Endothelial cell of umbilical vein (primary cell): ENCODE measurements around the gene YARS2. TPM values are rescaled to one million over a fixed set of nuclear protein-coding genes. Genes with fewer than 3 reads are reported as not detected.

Experiments
- BruUV-seq: library from RNA; stranded (reverse); fragments of 400-500 nt; replicated peaks from 2 replicates; lab custom pipeline; 2021; lab: Mats Ljungman, UMichigan
- CTCF ChIA-PET: fragments of 300-600, 350-600 bp; sonication (Branson Sonifier 250); formaldehyde crosslinking; loops from one replicate; lab custom pipeline; 2021; ENCODE audit warnings: antibody characterized with exemption, inconsistent platforms; lab: Charles Lee
- POLR2A ChIA-PET: fragments of 300-600, 350-600 bp; sonication (Branson Sonifier 250); formaldehyde crosslinking; loops from one replicate; lab custom pipeline; 2021; ENCODE audit warnings: antibody characterized with exemption, inconsistent platforms; lab: Charles Lee
- DNase-seq: peaks from one replicate; pipeline ENCODE4 v3.0.0-alpha.2; 2011; ENCODE audit warnings: low read depth, low spot score
- FAIRE-seq: peaks from 2 replicates; lab custom pipeline; 2011; peaks lifted over from hg19 to GRCh38; lab: Jason Lieb, UNC
- H2AFZ ChIP-seq: 2 replicates; pipeline ENCODE4 v1.6.0; 2012; ENCODE audit warnings: low read depth, low read length, control low read depth, inconsistent platforms
- H3K27ac ChIP-seq: 2 replicates; pipeline ENCODE4 v1.5.1; 2011; ENCODE audit warnings: low read depth, mild to moderate bottlenecking, control low read depth, low read length, moderate library complexity; ENCODE audit not compliant: insufficient read depth
- H3K27me3 ChIP-seq, 2 experiments: 2 replicates each; pipeline versions ENCODE4 v1.6.0 to v1.6.1; 2011; ENCODE audit warnings: low read length in 2 of 2, mixed read lengths in 1 of 2; ENCODE audit not compliant: control insufficient read depth in 2 of 2, insufficient read depth in 2 of 2
- H3K36me3 ChIP-seq, 2 experiments: 2 replicates in 1 of 2; 3 replicates in 1 of 2; pipeline ENCODE4 v1.5.1; 2011; ENCODE audit warnings: low read length in 2 of 2, mild to moderate bottlenecking in 1 of 2, moderate library complexity in 1 of 2; ENCODE audit not compliant: control insufficient read depth in 2 of 2, insufficient read depth in 2 of 2; ENCODE audit errors: extremely low read depth in 1 of 2
- H3K4me1 ChIP-seq: 3 replicates; pipeline ENCODE4 v1.5.1; 2011; ENCODE audit warnings: mild to moderate bottlenecking, low read length; ENCODE audit not compliant: control insufficient read depth, insufficient read depth; ENCODE audit errors: extremely low read depth
- H3K4me2 ChIP-seq: 2 replicates; pipeline ENCODE4 v1.6.1; 2011; ENCODE audit warnings: low read length, control low read depth, mixed read lengths; ENCODE audit not compliant: insufficient read depth
- H3K4me3 ChIP-seq, 3 experiments: fragments of 200-600 bp in 1 of 3; sonication (generic), shearing (Covaris generic) in 1 of 3; replicated peaks in 1 of 3; 2 replicates each; pipeline ENCODE4 v1.5.1; 2011 to 2016; ENCODE audit warnings: control low read depth in 3 of 3, low read length in 3 of 3, mild to moderate bottlenecking in 2 of 3, inconsistent platforms in 1 of 3, low read depth in 1 of 3, moderate library complexity in 1 of 3; ENCODE audit not compliant: insufficient read depth in 1 of 3
- H3K79me2 ChIP-seq: 2 replicates; pipeline ENCODE4 v1.6.0; 2012; ENCODE audit warnings: low read length, inconsistent platforms; ENCODE audit not compliant: control insufficient read depth, insufficient read depth
- H3K9ac ChIP-seq: replicated peaks from 2 replicates; pipeline ENCODE3; 2011; ENCODE audit warnings: low read length, control low read depth; ENCODE audit not compliant: insufficient read depth; ENCODE audit errors: extremely low read depth
- H3K9me1 ChIP-seq: replicated peaks from 3 replicates; pipeline ENCODE4 v1.6.0; 2011; ENCODE audit warnings: mild to moderate bottlenecking, low read length; ENCODE audit not compliant: control insufficient read depth, insufficient read depth; ENCODE audit errors: extremely low read depth
- H3K9me3 ChIP-seq: replicated peaks from 2 replicates; pipeline ENCODE4 v1.5.1; 2012; ENCODE audit warnings: low read length, inconsistent platforms; ENCODE audit not compliant: control insufficient read depth, insufficient read depth
- H4K20me1 ChIP-seq: replicated peaks from 2 replicates; pipeline ENCODE3; 2011; ENCODE audit warnings: mild to moderate bottlenecking, low read length; ENCODE audit not compliant: control insufficient read depth, insufficient read depth; ENCODE audit errors: extremely low read depth
- EZH2 ChIP-seq: IDR thresholded peaks from 2 replicates; pipeline ENCODE4 v1.6.1; 2012; ENCODE audit warnings: borderline replicate concordance, low read depth, mild to moderate bottlenecking, moderate library complexity, low read length, inconsistent platforms; ENCODE audit not compliant: severe bottlenecking
- FOS ChIP-seq: IDR thresholded peaks from 2 replicates; pipeline ENCODE4 v1.6.1; 2011; ENCODE audit warnings: mild to moderate bottlenecking, low read length, moderate library complexity, borderline replicate concordance; ENCODE audit not compliant: insufficient read depth
- GATA2 ChIP-seq: IDR thresholded peaks from 2 replicates; pipeline ENCODE4 v1.7.0; 2011; ENCODE audit warnings: low read depth, mild to moderate bottlenecking, moderate library complexity, mixed read lengths, low read length; ENCODE audit not compliant: insufficient read length, insufficient read depth
- JUN ChIP-seq: IDR thresholded peaks from 2 replicates; pipeline ENCODE4 v1.6.1; 2011; ENCODE audit warnings: borderline replicate concordance, low read depth; ENCODE audit not compliant: insufficient read length, insufficient read depth
- MYC ChIP-seq: IDR thresholded peaks from one replicate; pipeline ENCODE4 v1.6.1; 2011; ENCODE audit warnings: mild to moderate bottlenecking, low read depth, low read length
- POLR2A ChIP-seq: IDR thresholded peaks from 2 replicates; pipeline ENCODE4 v1.6.1; 2012; ENCODE audit warnings: low read depth, mild to moderate bottlenecking, control low read depth, low read length
- POLR2AphosphoS5 ChIP-seq: IDR thresholded peaks from 2 replicates; pipeline ENCODE4 v1.6.1; 2012; ENCODE audit warnings: low read depth, mild to moderate bottlenecking, control low read depth, low read length, moderate library complexity; ENCODE audit not compliant: insufficient read depth
- dilution Hi-C: fragments of 300-500 bp; cut with MboI; formaldehyde crosslinking; loops from one replicate; pipeline ENCODE4 v1.15.0; 2019; ENCODE audit warnings: low sequenced_read_pairs; ENCODE audit not compliant: extremely low pct_ligation_motif_present
- intact Hi-C: fragments of 100-400 bp; cut with micrococcal nuclease; formaldehyde crosslinking; loops from one replicate; pipeline ENCODE4 v1.10.0; 2022
- polyA plus RNA-seq, 4 experiments: library from polyadenylated mRNA; depleted of rRNA in 3 of 4; stranded (reverse) in 3 of 4; unstranded in 1 of 4; fragments of >200 nt; gene quantifications; 2 replicates each; pipeline versions ENCODE4 v1.2.1 to v1.2.3, GENCODE V29; 2011 to 2012; ENCODE audit warnings: missing spikeins in 1 of 4
- total RNA-seq: library from RNA; stranded (reverse); gene quantifications from 2 replicates; pipeline ENCODE4 v1.2.3, GENCODE V29; 2021
- TF ChIP-seq, protein P1 (sequence below), 2 donors: IDR thresholded peaks; 1 replicate in 1 of 2; 2 replicates in 1 of 2; pipeline ENCODE4 v1.5.1; 2011; ENCODE audit warnings: low read length in 2 of 2, mild to moderate bottlenecking in 2 of 2, moderate library complexity in 2 of 2, control low read depth in 1 of 2, inconsistent platforms in 1 of 2, low read depth in 1 of 2; ENCODE audit not compliant: insufficient read depth in 1 of 2; ENCODE audit errors: extremely low read depth in 1 of 2

Gene YARS2
- total and polyA plus RNA-seq, 2 donors (not counting 3 experiments of a cell fraction or from before 2014, with no cell fraction given), result 24.6 to 26.8 TPM

DNA sequence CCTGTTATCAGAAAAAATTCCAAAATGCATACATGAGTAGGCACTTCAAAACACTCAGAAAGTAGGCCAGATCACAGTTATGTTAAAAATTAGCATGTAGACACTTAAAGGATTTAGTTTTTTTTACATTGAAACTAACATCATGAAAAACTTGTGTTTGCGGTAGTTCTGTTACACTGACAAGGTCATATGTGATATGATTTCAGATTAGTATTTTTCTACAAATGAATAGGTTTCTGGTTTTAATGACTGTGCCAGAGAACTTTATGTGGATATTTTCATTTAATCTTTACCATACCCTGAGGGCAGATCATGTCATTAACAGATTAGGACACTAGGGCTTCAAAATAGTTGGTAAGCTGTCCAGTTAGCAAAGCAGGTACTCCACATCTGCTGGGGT is 20.7 kb downstream of the YARS2 start:
- no peak for FAIRE-seq
- Histone ChIP-seq H3K4me2 (no peak overlapping the region), H3K36me3 (peaks cover 7 to 27% of the 10 kb centered on the region in 2 experiments), H2AFZ (no peak overlapping the region), H3K9me1 (no peaks in the 10 kb centered on the region), H3K9me3 (no peaks in the 10 kb centered on the region), H3K9ac (no peak overlapping the region), H3K27me3 (no peaks in the 10 kb centered on the region), H3K79me2 (no peaks in the 10 kb centered on the region), H4K20me1 (peaks cover 3% of the 10 kb centered on the region), H3K4me3 (no peak overlapping the region), H3K27ac (no peak overlapping the region), H3K4me1 (no peaks in the 10 kb centered on the region)
- ChIA-PET CTCF (no interaction called here), POLR2A (no interaction called here)
- intact Hi-C loops, result no loop called here
- DNase-seq, result no peak
- TF ChIP-seq MYC (no peak), POLR2A (no peak), GATA2 (no peak), POLR2AphosphoS5 (no peak), JUN (no peak), FOS (no peak)
- TF ChIP-seq, protein P1, sequence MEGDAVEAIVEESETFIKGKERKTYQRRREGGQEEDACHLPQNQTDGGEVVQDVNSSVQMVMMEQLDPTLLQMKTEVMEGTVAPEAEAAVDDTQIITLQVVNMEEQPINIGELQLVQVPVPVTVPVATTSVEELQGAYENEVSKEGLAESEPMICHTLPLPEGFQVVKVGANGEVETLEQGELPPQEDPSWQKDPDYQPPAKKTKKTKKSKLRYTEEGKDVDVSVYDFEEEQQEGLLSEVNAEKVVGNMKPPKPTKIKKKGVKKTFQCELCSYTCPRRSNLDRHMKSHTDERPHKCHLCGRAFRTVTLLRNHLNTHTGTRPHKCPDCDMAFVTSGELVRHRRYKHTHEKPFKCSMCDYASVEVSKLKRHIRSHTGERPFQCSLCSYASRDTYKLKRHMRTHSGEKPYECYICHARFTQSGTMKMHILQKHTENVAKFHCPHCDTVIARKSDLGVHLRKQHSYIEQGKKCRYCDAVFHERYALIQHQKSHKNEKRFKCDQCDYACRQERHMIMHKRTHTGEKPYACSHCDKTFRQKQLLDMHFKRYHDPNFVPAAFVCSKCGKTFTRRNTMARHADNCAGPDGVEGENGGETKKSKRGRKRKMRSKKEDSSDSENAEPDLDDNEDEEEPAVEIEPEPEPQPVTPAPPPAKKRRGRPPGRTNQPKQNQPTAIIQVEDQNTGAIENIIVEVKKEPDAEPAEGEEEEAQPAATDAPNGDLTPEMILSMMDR (IDR thresholded peaks at IDR 0.05; ENCODE audit: extremely low read depth in 1 of 2, insufficient read depth in 1 of 2, low read depth in 1 of 2, low read length in 2 of 2), result no peak
- no TSS peak for BruUV-seq
- dilution Hi-C loops, result no loop called here

DNA sequence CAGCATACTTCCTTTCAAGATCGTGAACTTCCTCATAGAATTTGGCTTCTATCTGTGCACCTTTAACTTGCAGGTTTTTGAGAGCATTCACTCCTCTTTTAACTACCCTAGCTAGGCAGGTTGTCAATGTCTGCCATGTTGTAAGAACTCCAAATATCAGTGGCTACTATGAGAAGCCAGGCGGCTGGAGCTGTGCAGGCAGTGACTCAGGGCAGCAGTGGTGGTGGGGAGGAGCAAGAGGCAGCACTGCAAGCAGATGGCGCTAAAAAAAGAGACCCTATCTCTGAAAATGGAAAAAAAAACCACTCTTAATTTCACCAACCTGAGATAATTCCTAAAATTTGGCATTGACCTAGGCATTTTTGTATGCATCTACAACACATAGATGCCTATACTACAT is 28.5 kb downstream of the YARS2 start:
- DNase-seq (no peak), FAIRE-seq (no peak)
- H3K9me1 ChIP-seq, result no peaks in the 10 kb centered on the region
- ChIA-PET POLR2A (no interaction called here), CTCF (no interaction called here)
- no peaks in the 10 kb centered on the region for H3K9me3 ChIP-seq
- peaks cover 0 to 13% of the 10 kb centered on the region in 2 experiments for H3K36me3 ChIP-seq
- no peaks in the 10 kb centered on the region for H3K4me1 ChIP-seq
- no peak for TF ChIP-seq POLR2A
- TF ChIP-seq, protein P1 (IDR thresholded peaks at IDR 0.05; ENCODE audit: extremely low read depth in 1 of 2, insufficient read depth in 1 of 2, low read depth in 1 of 2, low read length in 2 of 2), result no peak
- TF ChIP-seq EZH2, result no peak
- TF ChIP-seq FOS, result no peak
- no peak overlapping the region for H3K9ac ChIP-seq
- H3K4me2 ChIP-seq, result no peak overlapping the region
- no TSS peak for BruUV-seq
- H4K20me1 ChIP-seq, result no peaks in the 10 kb centered on the region
- no peaks in the 10 kb centered on the region for H3K79me2 ChIP-seq
- no peaks in the 10 kb centered on the region for H3K27me3 ChIP-seq
- H3K27ac ChIP-seq, result no peak overlapping the region
- intact Hi-C loops (no loop called here), dilution Hi-C loops (no loop called here)
- H2AFZ ChIP-seq, result no peak overlapping the region
- H3K4me3 ChIP-seq, result no peak overlapping the region
